KMS-11 (cell line): ENCODE results near the gene CELF5.
"Not testable (repeated sequence)": the region's sequence is repeated elsewhere in the genome, so short reads cannot be mapped to it uniquely, and the experiment has no call there.

Source experiments
- H2AFZ ChIP-seq: fragments of 200-600 bp; sonication (generic); 2 replicates; pipeline ENCODE4 v1.6.1; 2016; ENCODE audit warnings: antibody characterized with exemption, mixed run types, low read depth
- H3K27ac ChIP-seq: fragments of 200-600 bp; sonication (generic); 2 replicates; pipeline ENCODE4 v1.6.1; 2016; ENCODE audit warnings: mild to moderate bottlenecking, mixed run types
- H3K27me3 ChIP-seq: fragments of 200-600 bp; sonication (generic); 2 replicates; pipeline ENCODE4 v1.6.1; 2017; ENCODE audit warnings: mild to moderate bottlenecking, low read depth, mixed run types, moderate library complexity; ENCODE audit not compliant: insufficient read depth
- H3K36me3 ChIP-seq: fragments of 200-600 bp; sonication (generic); 2 replicates; pipeline ENCODE4 v1.6.1; 2017; ENCODE audit warnings: mild to moderate bottlenecking, mixed run types; ENCODE audit not compliant: insufficient read depth
- H3K4me1 ChIP-seq: fragments of 200-600 bp; sonication (generic); 2 replicates; pipeline ENCODE4 v1.6.1; 2016; ENCODE audit warnings: mild to moderate bottlenecking, low read depth, mixed run types; ENCODE audit not compliant: poor library complexity, severe bottlenecking
- H3K4me2 ChIP-seq: fragments of 200-600 bp; sonication (generic); 2 replicates; pipeline ENCODE4 v1.7.0; 2016; ENCODE audit warnings: mild to moderate bottlenecking, mixed run types
- H3K4me3 ChIP-seq: fragments of 200-600 bp; sonication (generic); IDR thresholded peaks from 2 replicates; pipeline ENCODE4 v1.6.1; 2017; ENCODE audit warnings: low read depth, low read length, mixed read lengths; ENCODE audit not compliant: insufficient read depth
- H3K79me2 ChIP-seq: fragments of 200-600 bp; sonication (generic); 2 replicates; pipeline ENCODE4 v1.6.1; 2016; ENCODE audit warnings: low read depth, mixed run types; ENCODE audit not compliant: insufficient read depth
- H3K9ac ChIP-seq: fragments of 200-600 bp; sonication (generic); 2 replicates; pipeline ENCODE4 v1.6.1; 2016; ENCODE audit warnings: mild to moderate bottlenecking, mixed run types
- H4K20me1 ChIP-seq: fragments of 200-600 bp; sonication (generic); 2 replicates; pipeline ENCODE4 v1.6.1; 2016; ENCODE audit warnings: mild to moderate bottlenecking, mixed run types; ENCODE audit not compliant: insufficient read depth
- CTCF ChIP-seq: fragments of 200-600 bp; sonication (generic); conservative IDR thresholded peaks from 2 replicates; pipeline ENCODE4 v1.6.1; 2017; ENCODE audit warnings: low read depth, mild to moderate bottlenecking, antibody characterized with exemption, low read length, moderate library complexity, mixed read lengths

Gene CELF5

GRCh38 chr19:3233831-3234230 is 9.4 kb downstream of the CELF5 start:
- Histone ChIP-seq H3K27me3 (peaks cover 77% of the 10 kb centered on the region), H2AFZ (no peak overlapping the region), H3K36me3 (no peaks in the 10 kb centered on the region), H3K27ac (no peak overlapping the region), H3K9ac (no peak overlapping the region), H4K20me1 (no peaks in the 10 kb centered on the region), H3K4me3 (no peak overlapping the region), H3K4me2 (no peak overlapping the region), H3K79me2 (no peaks in the 10 kb centered on the region), H3K4me1 (no peaks in the 10 kb centered on the region)
- TF ChIP-seq CTCF: no peak

GRCh38 chr19:3234800-3235199 is 10.3 kb downstream of the CELF5 start:
- Histone ChIP-seq H3K9ac (no peak overlapping the region), H2AFZ (no peak overlapping the region), H3K4me3 (no peak overlapping the region), H3K4me1 (no peaks in the 10 kb centered on the region), H3K27me3 (peaks cover 76% of the 10 kb centered on the region), H3K27ac (no peak overlapping the region), H4K20me1 (no peaks in the 10 kb centered on the region), H3K79me2 (no peaks in the 10 kb centered on the region), H3K4me2 (no peak overlapping the region), H3K36me3 (no peaks in the 10 kb centered on the region)
- TF ChIP-seq CTCF: peak; percentile 55

- not testable (repeated sequence) for H3K79me2 ChIP-seq, H3K9ac ChIP-seq, H3K27ac ChIP-seq, H3K4me1 ChIP-seq, H2AFZ ChIP-seq, H4K20me1 ChIP-seq, H3K4me3 ChIP-seq, H3K4me2 ChIP-seq, H3K36me3 ChIP-seq
- H3K27me3 ChIP-seq: peaks cover 77% of the 10 kb centered on the region
Observed at GRCh38 chr19:3235604-3236003, 11.1 kb downstream of the CELF5 start.

GRCh38 chr19:3236272-3236671 is 11.8 kb downstream of the CELF5 start:
- Histone ChIP-seq H3K36me3 (no peaks in the 10 kb centered on the region), H3K79me2 (no peaks in the 10 kb centered on the region), H3K27me3 (peaks cover 77% of the 10 kb centered on the region), H3K9ac (no peak overlapping the region), H3K4me2 (no peak overlapping the region), H2AFZ (no peak overlapping the region), H3K27ac (no peak overlapping the region), H3K4me3 (no peak overlapping the region), H3K4me1 (no peaks in the 10 kb centered on the region), H4K20me1 (no peaks in the 10 kb centered on the region)
- TF ChIP-seq CTCF: no peak

- Histone ChIP-seq H3K79me2 (no peaks in the 10 kb centered on the region), H3K4me2 (no peak overlapping the region), H3K36me3 (no peaks in the 10 kb centered on the region), H4K20me1 (no peaks in the 10 kb centered on the region), H2AFZ (no peak overlapping the region), H3K27ac (no peak overlapping the region), H3K4me1 (no peaks in the 10 kb centered on the region), H3K9ac (no peak overlapping the region), H3K27me3 (peaks cover 84% of the 10 kb centered on the region), H3K4me3 (no peak overlapping the region)
- TF ChIP-seq CTCF: no peak
Observed at GRCh38 chr19:3238066-3238561, 13.7 kb downstream of the CELF5 start.
